KMS-11 (cell line): ENCODE measurements around the gene SGO1.

Source experiments
- H2AFZ ChIP-seq: fragments of 200-600 bp; sonication (generic); 2 replicates; pipeline ENCODE4 v1.6.1; 2016; ENCODE audit warnings: antibody characterized with exemption, mixed run types, low read depth
- H3K27ac ChIP-seq: fragments of 200-600 bp; sonication (generic); 2 replicates; pipeline ENCODE4 v1.6.1; 2016; ENCODE audit warnings: mild to moderate bottlenecking, mixed run types
- H3K27me3 ChIP-seq: fragments of 200-600 bp; sonication (generic); 2 replicates; pipeline ENCODE4 v1.6.1; 2017; ENCODE audit warnings: mild to moderate bottlenecking, low read depth, mixed run types, moderate library complexity; ENCODE audit not compliant: insufficient read depth
- H3K36me3 ChIP-seq: fragments of 200-600 bp; sonication (generic); 2 replicates; pipeline ENCODE4 v1.6.1; 2017; ENCODE audit warnings: mild to moderate bottlenecking, mixed run types; ENCODE audit not compliant: insufficient read depth
- H3K4me1 ChIP-seq: fragments of 200-600 bp; sonication (generic); 2 replicates; pipeline ENCODE4 v1.6.1; 2016; ENCODE audit warnings: mild to moderate bottlenecking, low read depth, mixed run types; ENCODE audit not compliant: poor library complexity, severe bottlenecking
- H3K4me2 ChIP-seq: fragments of 200-600 bp; sonication (generic); 2 replicates; pipeline ENCODE4 v1.7.0; 2016; ENCODE audit warnings: mild to moderate bottlenecking, mixed run types
- H3K4me3 ChIP-seq: fragments of 200-600 bp; sonication (generic); IDR thresholded peaks from 2 replicates; pipeline ENCODE4 v1.6.1; 2017; ENCODE audit warnings: low read depth, low read length, mixed read lengths; ENCODE audit not compliant: insufficient read depth
- H3K79me2 ChIP-seq: fragments of 200-600 bp; sonication (generic); 2 replicates; pipeline ENCODE4 v1.6.1; 2016; ENCODE audit warnings: low read depth, mixed run types; ENCODE audit not compliant: insufficient read depth
- H3K9ac ChIP-seq: fragments of 200-600 bp; sonication (generic); 2 replicates; pipeline ENCODE4 v1.6.1; 2016; ENCODE audit warnings: mild to moderate bottlenecking, mixed run types
- H4K20me1 ChIP-seq: fragments of 200-600 bp; sonication (generic); 2 replicates; pipeline ENCODE4 v1.6.1; 2016; ENCODE audit warnings: mild to moderate bottlenecking, mixed run types; ENCODE audit not compliant: insufficient read depth
- TF ChIP-seq, protein P1 (sequence below): fragments of 200-600 bp; sonication (generic); conservative IDR thresholded peaks from 2 replicates; pipeline ENCODE4 v1.6.1; 2017; ENCODE audit warnings: low read depth, mild to moderate bottlenecking, antibody characterized with exemption, low read length, moderate library complexity, mixed read lengths

SGO1 gene

DNA sequence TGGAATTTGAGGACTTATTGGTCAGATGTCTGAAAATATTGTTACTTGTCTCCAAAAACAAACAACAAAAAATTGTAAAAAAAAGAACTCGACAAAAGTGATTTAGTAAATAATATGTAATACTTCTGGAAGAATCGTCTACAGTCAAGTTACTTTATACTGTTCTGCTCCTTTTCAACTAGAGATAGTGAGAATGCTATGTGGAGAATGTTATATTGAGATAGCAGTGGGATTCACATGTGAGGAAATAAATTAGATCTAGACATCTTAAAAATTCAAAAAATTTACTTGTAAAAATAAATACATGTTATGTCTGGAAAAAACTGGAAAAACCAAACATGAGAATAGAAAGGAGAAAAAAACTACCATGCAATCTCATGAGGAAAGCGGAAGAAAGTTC, 64.9 kb downstream of the SGO1 start:
- Histone ChIP-seq H3K36me3 (no peaks in the 10 kb centered on the region), H2AFZ (no peak overlapping the region), H3K79me2 (no peaks in the 10 kb centered on the region), H3K27ac (no peak overlapping the region), H3K27me3 (no peaks in the 10 kb centered on the region), H4K20me1 (no peaks in the 10 kb centered on the region), H3K9ac (no peak overlapping the region), H3K4me2 (no peak overlapping the region), H3K4me3 (no peak overlapping the region), H3K4me1 (no peaks in the 10 kb centered on the region)
- TF ChIP-seq, protein P1, sequence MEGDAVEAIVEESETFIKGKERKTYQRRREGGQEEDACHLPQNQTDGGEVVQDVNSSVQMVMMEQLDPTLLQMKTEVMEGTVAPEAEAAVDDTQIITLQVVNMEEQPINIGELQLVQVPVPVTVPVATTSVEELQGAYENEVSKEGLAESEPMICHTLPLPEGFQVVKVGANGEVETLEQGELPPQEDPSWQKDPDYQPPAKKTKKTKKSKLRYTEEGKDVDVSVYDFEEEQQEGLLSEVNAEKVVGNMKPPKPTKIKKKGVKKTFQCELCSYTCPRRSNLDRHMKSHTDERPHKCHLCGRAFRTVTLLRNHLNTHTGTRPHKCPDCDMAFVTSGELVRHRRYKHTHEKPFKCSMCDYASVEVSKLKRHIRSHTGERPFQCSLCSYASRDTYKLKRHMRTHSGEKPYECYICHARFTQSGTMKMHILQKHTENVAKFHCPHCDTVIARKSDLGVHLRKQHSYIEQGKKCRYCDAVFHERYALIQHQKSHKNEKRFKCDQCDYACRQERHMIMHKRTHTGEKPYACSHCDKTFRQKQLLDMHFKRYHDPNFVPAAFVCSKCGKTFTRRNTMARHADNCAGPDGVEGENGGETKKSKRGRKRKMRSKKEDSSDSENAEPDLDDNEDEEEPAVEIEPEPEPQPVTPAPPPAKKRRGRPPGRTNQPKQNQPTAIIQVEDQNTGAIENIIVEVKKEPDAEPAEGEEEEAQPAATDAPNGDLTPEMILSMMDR = no peak
